ENCODE results near the gene AFF3. TPM values are rescaled to one million over a fixed set of nuclear protein-coding genes. Genes with fewer than 3 reads are reported as not detected.

AFF3 gene
- total RNA-seq, 1 experiment from 2014 or later = 0.42 TPM

- no peak for DNase-seq (ENCODE audit: unreplicated experiment)
- H3K9me3 Mint-ChIP-seq (ENCODE audit: unreplicated experiment) = no peaks in the 10 kb centered on the region
- no peaks in the 10 kb centered on the region for H3K4me1 Mint-ChIP-seq (ENCODE audit: insufficient read depth, unreplicated experiment)
- H3K36me3 Mint-ChIP-seq (ENCODE audit: insufficient read depth, unreplicated experiment) = no peaks in the 10 kb centered on the region
- no peak overlapping the region for H3K4me3 Mint-ChIP-seq (ENCODE audit: unreplicated experiment)
- no TSS peak for BruUV-seq (replicated peaks)
- ChIA-PET POLR2A (no interaction called here), CTCF (no interaction called here)
- no peaks in the 10 kb centered on the region for H3K27me3 Mint-ChIP-seq (ENCODE audit: insufficient read depth, unreplicated experiment)
- intact Hi-C loops (cut with micrococcal nuclease) = no loop called here
- no peak for TF ChIP-seq CTCF (IDR thresholded peaks at IDR 0.05; ENCODE audit: unreplicated experiment)
- H3K27ac Mint-ChIP-seq (ENCODE audit: low read depth, unreplicated experiment) = no peak overlapping the region
Measured at GRCh38 chr2:99714349-99714748, 428.0 kb downstream of the AFF3 start.

- no peak for TF ChIP-seq CTCF (IDR thresholded peaks at IDR 0.05; ENCODE audit: unreplicated experiment)
- H3K9me3 Mint-ChIP-seq (ENCODE audit: unreplicated experiment) = no peaks in the 10 kb centered on the region
- no peaks in the 10 kb centered on the region for H3K36me3 Mint-ChIP-seq (ENCODE audit: insufficient read depth, unreplicated experiment)
- DNase-seq (ENCODE audit: unreplicated experiment) = no peak
- ChIA-PET POLR2A (no interaction called here), CTCF (interaction anchor here (0.6 to 1.0 kb wide), 3 partner anchors 11 to 16 kb away, joined by 3 read pairs; no protein-coding TSS in a partner anchor)
- no peaks in the 10 kb centered on the region for H3K27me3 Mint-ChIP-seq (ENCODE audit: insufficient read depth, unreplicated experiment)
- intact Hi-C loops (cut with micrococcal nuclease) = no loop called here
- H3K4me3 Mint-ChIP-seq (ENCODE audit: unreplicated experiment) = no peak overlapping the region
- H3K4me1 Mint-ChIP-seq (ENCODE audit: insufficient read depth, unreplicated experiment) = peaks cover 6% of the 10 kb centered on the region
- no peak overlapping the region for H3K27ac Mint-ChIP-seq (ENCODE audit: low read depth, unreplicated experiment)
- BruUV-seq (replicated peaks) = no TSS peak
Measured at GRCh38 chr2:99711144-99711543, 431.2 kb downstream of the AFF3 start.

GRCh38 chr2:99710721-99711120 is 431.7 kb downstream of the AFF3 start:
- no peak for DNase-seq (ENCODE audit: unreplicated experiment)
- no peaks in the 10 kb centered on the region for H3K9me3 Mint-ChIP-seq (ENCODE audit: unreplicated experiment)
- no peak overlapping the region for H3K4me3 Mint-ChIP-seq (ENCODE audit: unreplicated experiment)
- ChIA-PET POLR2A (no interaction called here), CTCF (interaction anchor here (0.7 to 1.0 kb wide), 2 partner anchors 10 to 14 kb away, joined by 3 read pairs; no protein-coding TSS in a partner anchor)
- H3K27ac Mint-ChIP-seq (ENCODE audit: low read depth, unreplicated experiment) = no peak overlapping the region
- no peak for TF ChIP-seq CTCF (IDR thresholded peaks at IDR 0.05; ENCODE audit: unreplicated experiment)
- H3K36me3 Mint-ChIP-seq (ENCODE audit: insufficient read depth, unreplicated experiment) = no peaks in the 10 kb centered on the region
- peaks cover 6% of the 10 kb centered on the region for H3K4me1 Mint-ChIP-seq (ENCODE audit: insufficient read depth, unreplicated experiment)
- no peaks in the 10 kb centered on the region for H3K27me3 Mint-ChIP-seq (ENCODE audit: insufficient read depth, unreplicated experiment)
- BruUV-seq (replicated peaks) = no TSS peak
- intact Hi-C loops (cut with micrococcal nuclease) = no loop called here

- Mint-ChIP-seq H3K27ac (ENCODE audit: low read depth, unreplicated experiment) (no peak overlapping the region), H3K9me3 (ENCODE audit: unreplicated experiment) (no peaks in the 10 kb centered on the region), H3K36me3 (ENCODE audit: insufficient read depth, unreplicated experiment) (no peaks in the 10 kb centered on the region), H3K4me3 (ENCODE audit: unreplicated experiment) (no peak overlapping the region), H3K27me3 (ENCODE audit: insufficient read depth, unreplicated experiment) (no peaks in the 10 kb centered on the region), H3K4me1 (ENCODE audit: insufficient read depth, unreplicated experiment) (peaks cover 6% of the 10 kb centered on the region)
- DNase-seq (ENCODE audit: unreplicated experiment) = no peak
- intact Hi-C loops (cut with micrococcal nuclease) = no loop called here
- no peak for TF ChIP-seq CTCF (IDR thresholded peaks at IDR 0.05; ENCODE audit: unreplicated experiment)
- BruUV-seq (replicated peaks) = no TSS peak
- CTCF ChIA-PET = interaction anchor here (1.0 kb wide), 1 partner anchor 552 kb away, joined by 3 read pairs; no protein-coding TSS in a partner anchor
- POLR2A ChIA-PET = no interaction called here
Measured at GRCh38 chr2:99709229-99709628, 433.2 kb downstream of the AFF3 start.
